Measurements from ENCODE around the gene EML6. TPM values are rescaled to one million over a fixed set of nuclear protein-coding genes. Genes with fewer than 3 reads are reported as not detected.
A peak's percentile ranks its signal among the peaks of the same experiment; 100 is the strongest.

Gene EML6
- total RNA-seq, 1 experiment from 2014 or later, result 15.7 TPM

- Histone ChIP-seq H3F3A (ENCODE audit: low read length, unreplicated experiment) (no peaks in the 10 kb centered on the region), H3K9me3 (ENCODE audit: low read length) (no peaks in the 10 kb centered on the region), H3K9ac (ENCODE audit: low read length) (no peak overlapping the region), H3K4me1 (ENCODE audit: insufficient read depth, low read length) (peaks cover 32% of the 10 kb centered on the region), H3K9me2 (replicated peaks; ENCODE audit: low read length) (no peaks in the 10 kb centered on the region), H3K27me3 (ENCODE audit: low read length) (no peaks in the 10 kb centered on the region), H3K79me2 (ENCODE audit: low read length) (no peaks in the 10 kb centered on the region), H2AFZ (ENCODE audit: low read length) (no peak overlapping the region), H3K27ac (ENCODE audit: low read length) (no peak overlapping the region), H4K20me1 (ENCODE audit: low read length) (no peaks in the 10 kb centered on the region), H3K4me3 (ENCODE audit: low read length) (no peak overlapping the region), H3K4me2 (ENCODE audit: low read length) (no peak overlapping the region), H3K36me3 (ENCODE audit: low read depth, low read length) (no peaks in the 10 kb centered on the region)
- POLR2A ChIA-PET (ENCODE audit: unreplicated experiment), result no interaction called here
- intact Hi-C loops (cut with micrococcal nuclease), result no loop called here
- no TSS peak for BruUV-seq (replicated peaks)
- DNase-seq (no peak), ATAC-seq (no peak)
- TF ChIP-seq EZH2 (IDR thresholded peaks at IDR 0.05; ENCODE audit: low read length, unreplicated experiment) (no peak), EZH2phosphoT487 (IDR thresholded peaks at IDR 0.05; ENCODE audit: borderline replicate concordance, low read length) (no peak), CTCF (conservative IDR thresholded peaks at IDR 0.05; ENCODE audit: low read depth, low read length) (no peak)
- CTCF ChIA-PET, result no interaction called here
These were observed 32.3 kb downstream of the EML6 start for GRCh38 chr2:54755641-54756326.

DNA sequence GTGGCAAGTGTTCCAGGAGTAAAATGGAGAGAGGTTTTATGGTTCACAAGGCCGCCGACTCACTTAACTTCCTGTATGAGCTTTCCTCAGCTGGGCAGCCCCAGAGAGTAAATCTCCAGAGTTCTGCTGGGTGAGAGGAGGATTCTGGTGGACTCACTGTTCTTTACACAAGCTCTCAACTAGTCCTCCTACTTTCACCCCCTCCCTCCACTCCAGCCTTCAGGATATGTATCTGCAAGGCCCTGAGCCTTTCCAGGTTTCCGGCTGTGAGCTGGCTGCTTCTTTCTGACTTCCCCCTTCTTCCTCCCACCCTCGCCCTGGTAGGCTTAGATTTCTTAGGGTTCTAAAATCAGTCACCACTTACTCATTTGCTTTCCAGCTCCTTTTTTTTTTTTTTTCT is 34.0 kb downstream of the EML6 start:
- Histone ChIP-seq H3K27me3 (ENCODE audit: low read length) (no peaks in the 10 kb centered on the region), H2AFZ (ENCODE audit: low read length) (peak overlapping the region; percentile 39; the same call in 1 of the 2 replicates), H3K27ac (ENCODE audit: low read length) (peak overlapping the region; percentile 2), H3K4me1 (ENCODE audit: insufficient read depth, low read length) (peaks cover 45% of the 10 kb centered on the region), H3K9me2 (replicated peaks; ENCODE audit: low read length) (no peaks in the 10 kb centered on the region), H3F3A (ENCODE audit: low read length, unreplicated experiment) (no peaks in the 10 kb centered on the region), H3K4me3 (ENCODE audit: low read length) (no peak overlapping the region), H3K79me2 (ENCODE audit: low read length) (no peaks in the 10 kb centered on the region), H3K9me3 (ENCODE audit: low read length) (no peaks in the 10 kb centered on the region), H3K36me3 (ENCODE audit: low read depth, low read length) (no peaks in the 10 kb centered on the region), H3K9ac (ENCODE audit: low read length) (no peak overlapping the region), H3K4me2 (ENCODE audit: low read length) (peak overlapping the region; percentile 30), H4K20me1 (ENCODE audit: low read length) (no peaks in the 10 kb centered on the region)
- TF ChIP-seq EZH2phosphoT487 (IDR thresholded peaks at IDR 0.05; ENCODE audit: borderline replicate concordance, low read length), result no peak
- intact Hi-C loops (cut with micrococcal nuclease), result no loop called here
- ChIA-PET POLR2A (ENCODE audit: unreplicated experiment) (interaction anchor here (0.6 kb wide), 1 partner anchor 1756 kb away, joined by 8 read pairs; no protein-coding TSS in a partner anchor), CTCF (interaction anchor here (0.6 to 1.1 kb wide), 2 partner anchors 29 to 82 kb away, joined by 4 to 7 read pairs; no protein-coding TSS in a partner anchor)
- DNase-seq (peak; percentile 51), ATAC-seq (peak; percentile 48)
- no TSS peak for BruUV-seq (replicated peaks)

DNA sequence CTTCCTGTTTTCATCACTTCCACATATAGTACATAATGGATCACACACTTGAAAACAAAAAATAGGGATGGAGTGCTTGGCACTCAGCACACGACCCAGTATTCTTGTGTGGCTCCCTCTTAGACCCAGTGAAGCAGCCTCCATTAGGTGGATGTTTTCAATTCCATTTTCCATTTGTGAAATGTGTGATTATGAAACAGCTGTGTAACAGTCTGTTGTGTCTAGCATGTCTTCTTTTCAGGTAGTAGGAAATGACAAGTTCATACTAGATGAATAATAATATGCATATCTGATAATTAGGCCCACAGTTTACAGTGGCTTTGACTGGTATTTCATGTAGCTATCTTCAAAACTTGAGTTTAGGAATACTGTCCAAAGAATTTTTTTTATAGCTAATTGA is 35.5 kb downstream of the EML6 start:
- H3K9ac ChIP-seq (ENCODE audit: low read length), result no peak overlapping the region
- no peak overlapping the region for H2AFZ ChIP-seq (ENCODE audit: low read length)
- ChIA-PET CTCF (interaction anchor here (0.9 kb wide), 1 partner anchor 73 kb away, joined by 3 read pairs; no protein-coding TSS in a partner anchor), POLR2A (ENCODE audit: unreplicated experiment) (interaction anchor here (0.5 kb wide), 1 partner anchor 349 kb away, joined by 3 read pairs; no protein-coding TSS in a partner anchor)
- H3K4me1 ChIP-seq (ENCODE audit: insufficient read depth, low read length), result peaks cover 46% of the 10 kb centered on the region
- no TSS peak for BruUV-seq (replicated peaks)
- H3K4me3 ChIP-seq (ENCODE audit: low read length), result no peak overlapping the region
- intact Hi-C loops (cut with micrococcal nuclease), result loop anchor here (1.0 kb wide), 1 partner anchor 31 kb away; no protein-coding TSS in a partner anchor
- ATAC-seq (peak; percentile 22; the same call in 1 of the 2 replicates), DNase-seq (no peak)
- H3K79me2 ChIP-seq (ENCODE audit: low read length), result no peaks in the 10 kb centered on the region
- no peaks in the 10 kb centered on the region for H3K9me3 ChIP-seq (ENCODE audit: low read length)
- no peaks in the 10 kb centered on the region for H3K27me3 ChIP-seq (ENCODE audit: low read length)
- no peaks in the 10 kb centered on the region for H3K36me3 ChIP-seq (ENCODE audit: low read depth, low read length)
- H3F3A ChIP-seq (ENCODE audit: low read length, unreplicated experiment), result no peaks in the 10 kb centered on the region
- no peaks in the 10 kb centered on the region for H3K9me2 ChIP-seq (replicated peaks; ENCODE audit: low read length)
- H3K4me2 ChIP-seq (ENCODE audit: low read length), result peak overlapping the region; percentile 30
- TF ChIP-seq EZH2phosphoT487 (IDR thresholded peaks at IDR 0.05; ENCODE audit: borderline replicate concordance, low read length), result no peak
- TF ChIP-seq CTCF (conservative IDR thresholded peaks at IDR 0.05; ENCODE audit: low read depth, low read length), result no peak
- TF ChIP-seq EZH2 (IDR thresholded peaks at IDR 0.05; ENCODE audit: low read length, unreplicated experiment), result no peak
- H4K20me1 ChIP-seq (ENCODE audit: low read length), result no peaks in the 10 kb centered on the region
- H3K27ac ChIP-seq (ENCODE audit: low read length), result no peak overlapping the region
